Body of pancreas (tissue), 4 donors: ENCODE measurements around the gene ATF7.

Experiments
- CTCF ChIP-seq, 7 experiments: fragments of 450-650 bp in 4 of 7; fragments of 200-600 bp in 3 of 7; sonication (generic) in 3 of 7; IDR thresholded peaks; one replicate each; pipeline ENCODE4 v1.5.1; 2016 to 2019; ENCODE audit warnings: antibody characterized with exemption in 7 of 7
- POLR2A ChIP-seq, 3 donors: fragments of 450-650 bp; IDR thresholded peaks; one replicate each; pipeline ENCODE4 v1.6.1; 2016; ENCODE audit warnings: antibody characterized with exemption in 3 of 3, mild to moderate bottlenecking in 2 of 3

GRCh38 chr12:53506450-53506785 lies 119.8 kb downstream of the ATF7 start:
- TF ChIP-seq CTCF (IDR thresholded peaks at IDR 0.05) (no peak), POLR2A (IDR thresholded peaks at IDR 0.05) (no peak)
